ENCODE results near the gene MNS1.
"Not testable (repeated sequence)": the region's sequence is repeated elsewhere in the genome, so short reads cannot be mapped to it uniquely, and the experiment has no call there.

MNS1 gene

DNA sequence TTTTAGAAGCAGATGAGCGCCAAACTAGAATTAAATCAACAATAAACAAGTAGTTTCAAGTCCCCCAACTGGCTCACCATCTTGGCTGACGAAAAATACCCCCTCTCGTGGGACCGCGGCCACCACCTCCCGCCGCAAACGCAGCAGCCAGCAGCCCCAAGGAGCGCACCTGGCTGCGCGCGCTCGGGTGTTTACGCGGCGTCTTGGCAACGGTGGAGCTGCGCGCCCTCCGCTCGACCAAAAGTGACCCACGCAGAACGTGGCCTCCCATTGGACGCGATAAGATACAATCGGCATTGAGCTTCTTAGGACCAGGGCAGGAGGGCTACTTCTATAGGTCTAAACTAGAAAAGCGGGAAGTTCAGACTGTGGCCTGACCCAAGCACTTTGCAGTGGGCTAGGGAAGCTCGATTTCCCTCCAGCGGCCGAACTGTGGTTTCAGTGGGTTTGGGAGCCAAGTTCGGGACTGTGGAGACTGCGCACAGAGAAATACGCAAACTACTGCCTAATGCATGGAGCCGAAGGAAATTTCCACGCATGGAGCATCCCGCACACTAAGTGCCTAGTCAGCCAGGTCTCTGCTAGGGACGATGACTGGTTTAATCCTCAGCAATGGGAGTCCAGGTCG is at the start of gene MNS1:
TSS of gene MNS1 (minus strand) at position 245 of the 628 bp plus-strand sequence. CDS start at position 80, 165 bp downstream.
- DNase-seq, result peak; percentile 86

DNA sequence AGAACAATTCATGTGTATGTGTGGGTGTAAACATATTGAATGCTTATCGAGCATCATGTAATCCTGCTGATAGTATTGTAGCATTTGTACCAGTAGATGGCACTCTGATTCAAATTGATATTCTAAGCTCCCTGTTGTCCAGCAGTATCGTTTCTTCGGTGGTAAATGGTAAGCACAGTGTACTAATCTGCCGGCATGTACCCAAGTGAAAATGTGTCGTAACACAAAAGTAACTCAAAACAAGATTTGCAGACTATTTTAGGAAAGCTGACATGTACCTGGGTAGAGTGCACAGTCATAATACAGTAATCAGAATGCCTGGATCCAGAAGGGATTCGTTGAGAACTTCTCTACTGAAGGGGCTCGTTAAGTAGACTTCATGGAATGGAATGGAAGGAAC is 31.7 kb upstream of the MNS1 start:
- peak; percentile 23 for DNase-seq

DNA sequence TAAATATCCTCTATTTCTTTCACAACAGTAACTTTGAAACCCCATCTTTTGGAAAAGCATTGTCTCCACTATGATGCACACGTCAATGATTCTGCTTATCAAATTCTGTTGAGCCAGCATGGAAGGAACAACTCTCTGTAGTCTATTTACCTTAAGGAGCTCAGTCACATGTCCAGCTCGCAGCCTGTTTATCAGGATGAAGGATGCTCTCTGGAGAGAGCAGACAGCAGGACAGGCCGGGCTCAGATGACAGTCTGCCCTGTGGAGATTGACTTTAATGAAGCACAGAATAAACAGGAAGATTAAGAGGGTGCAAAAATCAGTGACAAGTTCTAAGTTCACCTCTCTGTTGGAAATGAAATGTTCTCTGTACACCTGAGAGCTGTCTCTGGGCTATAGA is 30.6 kb upstream of the MNS1 start:
- no peak for DNase-seq

- DNase-seq, result no peak
These were observed 30.1 kb upstream of the MNS1 start for GRCh38 chr15:56495053-56495452.

- DNase-seq, result no peak
These were observed 28.0 kb upstream of the MNS1 start for GRCh38 chr15:56492791-56493555.

GRCh38 chr15:56492236-56492635 is 27.3 kb upstream of the MNS1 start:
- DNase-seq, result no peak

DNA sequence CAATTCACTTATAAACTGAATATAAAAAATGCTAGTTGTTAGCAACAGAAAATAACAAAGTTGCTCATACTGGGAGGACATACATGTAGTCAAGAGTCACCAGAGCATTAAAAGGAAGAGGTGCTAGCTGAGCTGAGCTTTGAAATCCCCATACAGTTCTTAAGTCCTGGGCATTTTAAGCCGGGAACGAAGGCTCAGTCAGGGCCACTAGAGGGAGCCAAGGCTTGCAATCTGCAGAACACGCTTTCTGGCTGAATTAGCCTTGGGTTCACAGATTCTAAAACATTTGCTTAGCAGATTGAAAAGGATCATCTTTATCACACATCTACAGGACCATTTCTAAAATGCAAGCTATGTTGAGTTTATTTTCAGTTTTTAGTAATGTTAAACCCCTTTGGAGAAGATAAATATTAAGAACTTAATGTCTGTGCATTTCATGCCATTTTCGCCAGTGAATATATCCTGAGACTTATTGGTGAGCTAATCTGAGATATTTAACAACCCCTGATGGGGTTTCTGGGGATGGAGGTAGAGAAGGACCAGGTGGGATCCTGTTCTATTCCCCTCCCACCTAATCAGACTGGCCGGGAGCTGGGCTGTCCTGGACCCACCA is 26.3 kb upstream of the MNS1 start:
- no peak for DNase-seq

- no peak for DNase-seq
These were observed 25.5 kb upstream of the MNS1 start for GRCh38 chr15:56490461-56490860.

- DNase-seq, result not testable (repeated sequence)
These were observed 21.3 kb upstream of the MNS1 start for GRCh38 chr15:56486206-56486605.

GRCh38 chr15:56485426-56485825 is 20.5 kb upstream of the MNS1 start:
- not testable (repeated sequence) for DNase-seq

GRCh38 chr15:56484287-56484686 is 19.4 kb upstream of the MNS1 start:
- DNase-seq, result no peak

- DNase-seq, result no peak
These were observed 10.4 kb upstream of the MNS1 start for GRCh38 chr15:56475351-56475750.

DNA sequence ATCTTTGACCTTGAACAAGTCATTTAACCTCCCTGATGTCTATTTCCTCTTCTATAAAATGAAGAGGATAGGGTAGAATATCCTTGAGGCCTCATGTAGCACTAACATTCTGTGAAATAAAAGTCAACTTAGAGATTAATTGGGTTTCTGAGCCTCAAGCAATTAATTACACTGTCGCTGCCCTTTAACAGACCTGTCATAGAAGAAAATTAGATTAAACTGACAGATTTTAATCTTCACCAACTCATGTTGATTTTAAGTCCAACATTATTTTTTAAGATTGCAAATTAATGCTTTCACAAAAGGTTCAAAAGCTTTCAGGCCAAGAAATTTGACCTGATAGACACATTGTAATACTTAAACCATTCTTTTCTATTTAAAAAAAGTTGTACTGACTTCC is 8.1 kb upstream of the MNS1 start:
- DNase-seq, result no peak

DNA sequence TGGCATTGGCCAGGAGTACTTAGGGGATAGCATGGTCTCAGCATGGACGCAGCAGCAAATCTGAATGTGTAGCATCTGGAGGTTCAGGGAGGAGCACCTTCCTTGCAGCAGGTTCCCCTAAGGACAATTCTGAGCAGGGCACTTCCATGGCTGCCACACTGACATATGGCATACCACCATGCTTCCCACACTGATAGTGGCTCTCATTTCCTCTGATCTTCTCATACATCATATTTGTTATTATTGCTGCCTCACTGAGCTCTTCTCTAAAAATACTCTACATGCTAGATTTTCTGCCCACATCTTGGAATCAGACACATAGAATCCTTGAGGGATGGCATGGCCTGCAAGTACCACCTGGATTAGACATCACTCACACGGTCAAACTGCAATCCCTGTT is 7.3 kb upstream of the MNS1 start:
- no peak for DNase-seq

- DNase-seq, result no peak
These were observed 6.6 kb upstream of the MNS1 start for GRCh38 chr15:56471440-56472069.

DNA sequence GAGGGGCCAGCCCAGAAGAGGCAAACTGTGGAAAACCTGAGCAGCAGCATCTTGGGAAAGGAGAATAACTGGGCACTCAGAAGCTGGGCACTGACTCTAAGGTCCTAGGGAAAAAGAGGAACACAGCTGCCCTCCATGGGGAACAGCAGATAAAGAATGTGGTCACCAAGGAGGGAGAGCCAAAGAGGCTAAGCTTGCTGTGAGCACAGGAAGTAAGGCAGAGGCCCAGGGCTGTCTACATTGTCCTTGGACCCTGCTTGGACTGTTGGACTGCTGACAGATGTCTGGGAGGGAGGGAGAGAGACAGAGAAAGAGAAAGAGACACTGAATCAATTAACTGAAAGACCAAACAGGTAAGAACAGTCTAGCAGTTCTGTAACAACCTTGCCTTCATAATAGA is 4.5 kb upstream of the MNS1 start:
- no peak for DNase-seq

DNA sequence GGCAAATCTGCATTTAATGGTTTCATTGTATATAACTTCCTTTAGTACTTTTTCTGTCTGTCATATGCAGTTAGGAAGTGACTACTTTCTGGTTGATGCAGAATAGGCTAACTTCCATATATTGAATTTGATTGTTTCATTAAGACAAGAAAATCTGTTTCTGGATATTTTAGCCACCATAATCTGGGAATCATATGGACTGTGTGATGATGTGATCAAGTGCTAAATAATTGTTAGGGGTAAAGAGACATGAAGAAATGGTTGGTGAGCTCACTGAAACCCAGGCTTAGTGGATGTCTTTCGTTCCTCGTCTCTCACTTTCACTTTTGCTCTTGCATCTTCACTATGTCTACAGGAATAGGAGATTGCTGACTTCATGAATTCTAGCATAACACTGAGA is 3.5 kb upstream of the MNS1 start:
- DNase-seq, result no peak

DNA sequence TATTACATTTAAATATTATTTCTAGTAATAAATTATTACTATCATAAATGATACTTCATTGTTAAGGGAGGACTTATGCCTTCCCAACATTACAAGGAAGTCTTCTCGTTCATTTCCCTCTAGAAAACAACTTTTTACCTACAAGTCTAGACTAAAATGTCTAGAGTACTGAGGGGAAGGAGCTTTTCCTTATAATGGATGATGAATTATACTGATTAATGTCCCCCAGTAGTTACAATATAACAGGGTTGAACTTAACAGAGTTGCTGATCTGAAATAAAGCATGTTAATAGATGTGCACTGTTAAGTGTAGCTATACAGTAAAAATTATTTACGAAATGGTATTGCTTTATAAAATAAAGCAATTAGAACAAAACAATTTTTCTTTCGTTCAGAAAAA is 2.7 kb upstream of the MNS1 start:
- no peak for DNase-seq

DNA sequence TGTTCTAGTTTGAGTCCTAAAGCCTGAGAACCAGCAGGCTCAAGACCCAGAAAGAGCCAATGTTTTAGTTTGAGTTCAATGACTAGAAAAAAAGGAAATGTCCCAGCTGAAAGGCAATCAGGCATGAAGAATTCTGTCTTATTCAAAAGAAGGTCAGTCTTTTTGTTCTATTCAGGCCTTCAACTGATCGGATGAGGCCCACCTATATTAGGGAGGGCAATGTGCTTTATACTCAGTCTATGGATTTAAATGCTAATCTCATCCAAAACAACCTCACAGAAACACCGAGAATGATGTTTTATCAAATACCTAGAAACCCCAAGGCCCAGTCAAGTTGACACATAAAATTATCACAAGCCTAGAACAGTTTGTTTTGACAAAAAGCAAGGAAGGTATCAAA is 4.0 kb downstream of the MNS1 start:
- DNase-seq, result no peak

DNA sequence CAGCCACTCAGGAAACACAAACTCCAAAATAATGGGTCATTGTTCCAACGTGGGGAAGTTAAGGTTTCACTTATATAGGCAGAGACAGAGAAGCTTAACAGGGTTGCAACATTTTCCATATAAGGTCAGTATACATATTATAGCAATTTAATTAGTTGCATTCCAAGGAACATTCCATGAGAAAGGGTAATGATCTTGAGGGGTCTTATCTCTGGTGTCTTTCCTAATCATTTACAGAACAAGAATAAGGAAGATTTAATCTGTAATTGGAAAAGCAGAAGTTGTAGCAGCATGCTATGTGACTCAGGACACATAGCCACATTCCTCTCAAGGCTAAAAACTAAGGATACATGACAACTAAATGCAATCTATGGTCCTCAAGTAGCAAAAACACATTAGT is 4.9 kb downstream of the MNS1 start:
- DNase-seq, result no peak

- no peak for DNase-seq
These were observed 5.8 kb downstream of the MNS1 start for GRCh38 chr15:56459096-56459495.

DNA sequence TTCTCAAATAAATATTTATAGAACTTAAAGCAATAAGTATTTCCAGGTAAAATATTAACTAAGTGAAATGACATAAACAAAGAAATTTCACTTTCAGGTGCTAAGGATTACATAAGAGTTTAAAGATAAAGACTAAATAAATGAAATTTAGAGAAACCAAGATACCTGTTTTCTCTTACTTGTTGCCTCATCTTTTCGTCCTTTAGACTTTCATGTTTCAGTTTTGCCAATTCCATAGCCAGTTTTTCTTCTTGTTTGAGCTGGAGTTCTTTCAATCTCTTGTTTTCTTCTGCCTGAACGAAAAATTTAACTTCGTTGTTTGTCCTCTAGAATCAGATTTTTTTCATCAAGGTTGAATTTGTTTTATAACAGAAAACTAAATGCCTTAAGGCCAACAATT is 8.7 kb downstream of the MNS1 start:
- DNase-seq, result no peak

- DNase-seq, result no peak
These were observed 10.1 kb downstream of the MNS1 start for GRCh38 chr15:56454836-56455235.

GRCh38 chr15:56445746-56446145 is 19.2 kb downstream of the MNS1 start:
- no peak for DNase-seq
